Hepatocyte (in vitro differentiated cells): ENCODE results near the gene PSEN1. TPM values are rescaled to one million over a fixed set of nuclear protein-coding genes. Genes with fewer than 3 reads are reported as not detected.

Source experiments
- DNase-seq: peaks from one replicate; pipeline ENCODE4 v3.0.0-alpha.2; 2016; ENCODE audit warnings: low spot score
- H2AFZ ChIP-seq: fragments of 200-600 bp; sonication (generic); 2 replicates; pipeline ENCODE4 v1.6.0; 2016; ENCODE audit warnings: antibody characterized with exemption, mild to moderate bottlenecking
- H3K27ac ChIP-seq: fragments of 200-600 bp; sonication (generic); 2 replicates; pipeline ENCODE4 v1.5.1; 2016; ENCODE audit warnings: mild to moderate bottlenecking
- H3K27me3 ChIP-seq: fragments of 200-600 bp; sonication (generic); 2 replicates; pipeline ENCODE4 v1.6.1; 2016
- H3K36me3 ChIP-seq: fragments of 200-600 bp; sonication (generic); replicated peaks from 2 replicates; pipeline ENCODE4 v1.5.1; 2016; ENCODE audit warnings: low read depth; ENCODE audit not compliant: insufficient read depth
- H3K4me1 ChIP-seq: fragments of 200-600 bp; sonication (generic); 2 replicates; pipeline ENCODE4 v1.5.1; 2016; ENCODE audit warnings: mild to moderate bottlenecking, moderate library complexity; ENCODE audit not compliant: insufficient read depth
- H3K4me2 ChIP-seq: fragments of 200-600 bp; sonication (generic); 2 replicates; pipeline ENCODE4 v1.6.0; 2016
- H3K4me3 ChIP-seq: fragments of 200-600 bp; sonication (generic); 2 replicates; pipeline ENCODE4 v1.5.1; 2016; ENCODE audit warnings: mild to moderate bottlenecking
- H3K79me2 ChIP-seq: fragments of 200-600 bp; sonication (generic); 2 replicates; pipeline ENCODE4 v1.6.0; 2017; ENCODE audit warnings: mild to moderate bottlenecking
- H3K9me2 ChIP-seq: fragments of 200-600 bp; sonication (generic); replicated peaks from 2 replicates; pipeline ENCODE4 v1.6.0; 2017; ENCODE audit warnings: mild to moderate bottlenecking; ENCODE audit not compliant: insufficient read depth
- H3K9me3 ChIP-seq: fragments of 200-600 bp; sonication (generic); 2 replicates; pipeline ENCODE4 v1.5.1; 2016; ENCODE audit warnings: low read depth, mild to moderate bottlenecking
- H4K20me1 ChIP-seq: fragments of 200-600 bp; sonication (generic); 2 replicates; pipeline ENCODE4 v1.6.0; 2016; ENCODE audit warnings: mild to moderate bottlenecking; ENCODE audit not compliant: insufficient read depth, poor library complexity, severe bottlenecking
- EZH2 ChIP-seq: fragments of 200-600 bp; sonication (generic); IDR thresholded peaks from 2 replicates; pipeline ENCODE4 v1.6.1; 2016; ENCODE audit warnings: antibody characterized with exemption, mild to moderate bottlenecking, borderline replicate concordance
- EZH2phosphoT487 ChIP-seq: fragments of 200-600 bp; sonication (generic); IDR thresholded peaks from one replicate; pipeline ENCODE4 v1.6.1; 2018; ENCODE audit warnings: antibody characterized with exemption, mild to moderate bottlenecking, low read depth, moderate library complexity; ENCODE audit not compliant: unreplicated experiment, severe bottlenecking
- WGBS: methylation state at CpG from one replicate; pipeline ENCODE4 v1.1.6; 2016; ENCODE audit warnings: low lambda C conversion rate; ENCODE audit errors: missing lambda C conversion rate; 5-methylcytosine and 5-hydroxymethylcytosine counted together
- polyA plus RNA-seq: library from polyadenylated mRNA; unstranded; fragments of >200 nt; fragmentation: Nextera tagmentation; extraction: Ambion mirVana; gene quantifications from 2 replicates; pipeline ENCODE4 v1.2.1, GENCODE V29; 2016
- total RNA-seq: library from RNA; depleted of rRNA; stranded (reverse); fragments of >200 nt; gene quantifications from 2 replicates; pipeline ENCODE4 v1.2.3, GENCODE V29; 2014
- TF ChIP-seq, protein P1 (sequence below): fragments of 200-600 bp; sonication (generic); IDR thresholded peaks from 2 replicates; pipeline ENCODE4 v1.5.1; 2016; ENCODE audit warnings: antibody characterized with exemption, mild to moderate bottlenecking; ENCODE audit not compliant: poor library complexity

Gene PSEN1
- total and polyA plus RNA-seq, 2 experiments from 2014 or later: 65.6 to 71.6 TPM

DNA sequence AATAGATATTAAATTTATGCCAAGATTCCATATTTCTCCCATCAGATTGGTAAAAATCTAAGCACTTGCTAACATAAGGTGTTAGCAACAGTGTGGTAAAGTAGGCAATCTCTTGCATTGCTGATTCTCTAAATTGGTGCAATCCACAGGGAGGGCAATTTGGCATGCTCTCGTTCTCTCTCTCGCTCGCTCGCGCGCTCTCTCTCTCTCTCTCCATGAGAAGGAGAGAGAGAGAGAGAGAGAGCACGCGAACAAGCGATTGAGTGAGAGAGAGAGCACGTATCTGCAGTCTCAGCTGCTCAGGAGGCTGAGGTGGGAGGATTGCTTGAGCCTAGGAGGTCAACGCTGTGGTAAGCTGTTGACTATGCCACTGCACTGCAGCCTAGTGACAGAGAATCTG lies 25.9 kb downstream of the PSEN1 start:
- Histone ChIP-seq H3K9me3 (no peaks in the 10 kb centered on the region), H3K4me2 (no peak overlapping the region)

DNA sequence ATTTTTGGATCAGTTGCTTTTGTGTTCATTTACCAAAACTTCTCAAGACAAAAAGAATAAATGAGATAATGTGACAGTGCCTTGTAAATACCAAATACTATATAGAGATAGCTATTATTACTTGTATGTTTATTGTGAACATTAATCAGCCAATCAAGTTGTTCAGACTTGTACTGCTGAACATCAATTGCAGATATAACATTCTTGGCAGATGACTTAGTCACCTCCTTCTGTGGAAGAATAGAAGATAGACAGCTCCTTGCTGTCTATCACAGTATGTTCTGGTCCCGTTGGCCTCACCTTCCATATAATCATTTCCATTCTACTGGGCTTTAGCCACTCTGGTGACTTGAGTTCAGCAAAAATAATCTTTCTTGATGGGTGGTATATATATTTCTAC lies 30.1 kb downstream of the PSEN1 start:
- H3K4me3 ChIP-seq: no peak overlapping the region
- no peak overlapping the region for H3K27ac ChIP-seq
- H3K4me2 ChIP-seq: no peak overlapping the region
- no peaks in the 10 kb centered on the region for H3K79me2 ChIP-seq
- WGBS: 100% methylated on average over 1 of the region's 1 CpG
- no peaks in the 10 kb centered on the region for H4K20me1 ChIP-seq
- H3K4me1 ChIP-seq: no peaks in the 10 kb centered on the region
- H2AFZ ChIP-seq: no peak overlapping the region
- no peaks in the 10 kb centered on the region for H3K9me2 ChIP-seq
- DNase-seq: no peak
- no peaks in the 10 kb centered on the region for H3K36me3 ChIP-seq
- no peaks in the 10 kb centered on the region for H3K9me3 ChIP-seq
- no peaks in the 10 kb centered on the region for H3K27me3 ChIP-seq
- TF ChIP-seq, protein P1, sequence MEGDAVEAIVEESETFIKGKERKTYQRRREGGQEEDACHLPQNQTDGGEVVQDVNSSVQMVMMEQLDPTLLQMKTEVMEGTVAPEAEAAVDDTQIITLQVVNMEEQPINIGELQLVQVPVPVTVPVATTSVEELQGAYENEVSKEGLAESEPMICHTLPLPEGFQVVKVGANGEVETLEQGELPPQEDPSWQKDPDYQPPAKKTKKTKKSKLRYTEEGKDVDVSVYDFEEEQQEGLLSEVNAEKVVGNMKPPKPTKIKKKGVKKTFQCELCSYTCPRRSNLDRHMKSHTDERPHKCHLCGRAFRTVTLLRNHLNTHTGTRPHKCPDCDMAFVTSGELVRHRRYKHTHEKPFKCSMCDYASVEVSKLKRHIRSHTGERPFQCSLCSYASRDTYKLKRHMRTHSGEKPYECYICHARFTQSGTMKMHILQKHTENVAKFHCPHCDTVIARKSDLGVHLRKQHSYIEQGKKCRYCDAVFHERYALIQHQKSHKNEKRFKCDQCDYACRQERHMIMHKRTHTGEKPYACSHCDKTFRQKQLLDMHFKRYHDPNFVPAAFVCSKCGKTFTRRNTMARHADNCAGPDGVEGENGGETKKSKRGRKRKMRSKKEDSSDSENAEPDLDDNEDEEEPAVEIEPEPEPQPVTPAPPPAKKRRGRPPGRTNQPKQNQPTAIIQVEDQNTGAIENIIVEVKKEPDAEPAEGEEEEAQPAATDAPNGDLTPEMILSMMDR: no peak
- TF ChIP-seq EZH2: no peak
- TF ChIP-seq EZH2phosphoT487: no peak

More for the DNA sequence above, 25.9 kb downstream of the PSEN1 start:
- Histone ChIP-seq H2AFZ (no peak overlapping the region), H3K79me2 (peaks cover 26% of the 10 kb centered on the region), H3K4me3 (no peak overlapping the region), H3K27me3 (no peaks in the 10 kb centered on the region), H3K36me3 (no peaks in the 10 kb centered on the region), H3K9me2 (no peaks in the 10 kb centered on the region), H3K27ac (no peak overlapping the region), H4K20me1 (no peaks in the 10 kb centered on the region), H3K4me1 (no peaks in the 10 kb centered on the region)
- TF ChIP-seq, protein P1: no peak
- TF ChIP-seq EZH2phosphoT487: no peak
- no peak for TF ChIP-seq EZH2
- WGBS: 95% methylated on average over 11 of the region's 11 CpGs
- no peak for DNase-seq

DNA sequence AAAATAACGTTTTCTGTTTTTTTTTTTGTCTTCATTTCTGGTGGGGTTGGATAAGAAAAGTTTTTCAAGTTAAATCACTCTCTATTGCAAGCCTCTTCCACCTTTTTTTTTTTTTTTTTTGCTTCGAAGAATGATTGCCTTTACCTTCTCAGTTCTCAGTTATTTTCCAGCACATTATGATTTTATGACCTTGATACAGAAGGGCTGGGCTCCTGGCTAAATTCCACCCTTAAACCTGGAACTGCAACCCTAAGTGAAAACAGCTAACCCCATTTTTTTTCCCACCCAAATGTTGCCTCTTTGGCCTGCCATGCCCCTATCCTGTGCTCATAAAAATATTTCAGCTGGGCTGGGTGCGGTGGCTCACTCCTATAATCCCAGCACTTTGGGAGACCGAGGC lies 31.4 kb downstream of the PSEN1 start:
- Histone ChIP-seq H3K4me3 (no peak overlapping the region), H3K79me2 (no peaks in the 10 kb centered on the region), H3K4me2 (no peak overlapping the region), H3K36me3 (no peaks in the 10 kb centered on the region), H3K27me3 (no peaks in the 10 kb centered on the region), H4K20me1 (no peaks in the 10 kb centered on the region), H2AFZ (no peak overlapping the region), H3K9me3 (no peaks in the 10 kb centered on the region), H3K9me2 (no peaks in the 10 kb centered on the region), H3K27ac (no peak overlapping the region), H3K4me1 (no peaks in the 10 kb centered on the region)
- TF ChIP-seq, protein P1: no peak
- TF ChIP-seq EZH2 (no peak), EZH2phosphoT487 (no peak)
- WGBS: 88% methylated on average over 4 of the region's 4 CpGs
- no peak for DNase-seq

DNA sequence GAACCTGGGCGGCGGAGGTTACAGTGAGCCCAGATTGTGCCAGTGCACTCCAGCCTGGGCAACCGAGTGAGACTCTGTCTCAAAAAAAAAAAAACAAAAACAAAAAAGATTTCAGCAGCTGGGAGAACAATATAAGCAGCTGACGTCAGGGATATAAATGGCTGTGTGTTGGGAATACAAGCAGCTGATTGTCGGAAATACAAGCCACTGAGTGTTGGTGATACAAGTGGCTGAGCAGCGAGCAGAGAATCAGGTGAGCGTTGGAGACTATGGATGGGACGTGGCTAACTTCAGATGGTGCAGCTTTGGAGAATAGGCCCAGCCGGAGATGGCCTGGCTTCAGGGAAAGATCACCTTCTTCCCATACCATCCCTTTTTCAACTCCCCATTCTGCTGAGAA lies 32.0 kb downstream of the PSEN1 start:
- Histone ChIP-seq H3K27me3 (no peaks in the 10 kb centered on the region), H3K27ac (no peak overlapping the region), H3K36me3 (no peaks in the 10 kb centered on the region), H3K9me2 (no peaks in the 10 kb centered on the region), H2AFZ (no peak overlapping the region), H4K20me1 (no peaks in the 10 kb centered on the region), H3K4me3 (no peak overlapping the region), H3K79me2 (no peaks in the 10 kb centered on the region), H3K9me3 (no peaks in the 10 kb centered on the region), H3K4me2 (no peak overlapping the region), H3K4me1 (no peaks in the 10 kb centered on the region)
- 94% methylated on average over 9 of the region's 9 CpGs for WGBS
- no peak for DNase-seq
- TF ChIP-seq, protein P1: no peak
